GM19467 (cell line): ENCODE results near the gene CAPN15.
"Not testable (repeated sequence)": the region's sequence is repeated elsewhere in the genome, so short reads cannot be mapped to it uniquely, and the experiment has no call there.

Experiments used
- ATAC-seq: cut with Tn5 transposase; IDR thresholded peaks from one replicate; pipeline ENCODE4 v1.9.1; 2021; ENCODE audit warnings: mild to moderate bottlenecking, moderate library complexity; ENCODE audit not compliant: unreplicated experiment

CAPN15 gene

DNA sequence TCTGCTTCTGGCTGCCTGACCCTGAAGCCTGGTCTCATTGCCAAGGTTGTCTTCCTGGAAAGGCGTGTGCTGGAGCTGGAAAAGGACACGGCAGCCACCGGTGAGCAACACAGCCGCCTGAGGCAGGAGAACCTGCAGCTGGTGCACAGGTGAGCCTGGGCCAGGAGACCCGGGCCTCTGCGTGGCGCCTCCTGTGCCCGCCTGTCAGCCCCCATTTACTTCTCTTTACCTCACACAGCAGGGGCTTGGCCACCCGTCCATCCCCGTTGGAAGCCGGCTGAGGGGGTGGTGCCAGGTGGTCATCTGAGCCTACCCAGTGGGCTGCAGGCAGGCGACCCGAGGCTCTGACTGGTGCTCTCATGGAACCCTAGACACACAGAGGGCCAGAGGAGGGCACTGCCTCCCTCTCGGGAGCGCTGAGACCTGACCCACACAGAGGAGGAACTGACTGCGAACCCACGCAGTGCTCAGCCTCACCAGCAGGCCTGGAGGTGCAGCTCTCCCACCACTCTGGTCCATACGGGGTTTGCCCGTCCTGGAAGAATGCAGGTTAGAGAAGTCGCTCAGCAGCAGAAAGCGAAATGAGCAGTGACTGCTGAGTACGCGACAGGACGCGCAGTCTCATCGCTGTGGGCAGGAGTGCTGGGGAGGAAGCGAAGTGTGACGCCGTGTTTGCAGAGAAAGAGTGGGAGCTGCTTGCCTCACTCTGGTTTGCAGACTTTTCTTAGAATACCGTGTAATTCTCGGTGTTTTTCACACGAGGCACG lies 21.9 kb upstream of the CAPN15 start:
- ATAC-seq = no peak

DNA sequence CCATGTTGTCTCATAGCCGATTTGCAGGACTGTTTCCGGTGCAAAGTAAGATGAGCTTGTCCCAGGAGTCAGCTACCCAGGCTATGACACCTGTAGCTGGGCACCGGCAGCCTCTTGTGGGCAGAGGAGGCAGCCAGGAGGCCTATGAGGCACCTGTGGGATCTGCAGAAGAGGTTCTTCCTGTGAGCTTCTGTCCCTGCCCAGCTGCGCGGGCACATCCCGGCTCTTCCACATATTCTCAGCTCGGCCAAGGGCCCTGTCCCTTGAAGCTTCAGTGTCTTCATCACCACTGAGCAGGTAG lies 21.3 kb upstream of the CAPN15 start:
- no peak for ATAC-seq

DNA sequence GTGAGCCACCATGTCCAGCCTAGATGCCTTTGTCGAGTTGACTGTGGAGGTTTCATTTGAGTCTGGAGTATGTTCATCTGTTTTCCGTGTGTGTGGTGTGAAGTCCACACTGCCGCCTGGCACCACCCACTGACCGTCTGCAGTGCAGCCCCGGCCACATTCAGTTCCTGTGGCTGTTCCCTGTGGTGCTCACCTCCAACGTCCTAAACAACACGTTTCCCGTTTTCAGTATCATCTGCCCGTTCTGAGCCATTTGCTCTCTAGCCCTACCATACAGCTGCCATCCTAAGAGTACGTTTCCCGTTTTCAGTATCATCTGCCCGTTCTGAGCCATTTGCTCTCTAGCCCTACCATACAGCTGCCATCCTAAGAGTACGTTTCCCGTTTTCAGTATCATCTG lies 20.0 kb upstream of the CAPN15 start:
- not testable (repeated sequence) for ATAC-seq

DNA sequence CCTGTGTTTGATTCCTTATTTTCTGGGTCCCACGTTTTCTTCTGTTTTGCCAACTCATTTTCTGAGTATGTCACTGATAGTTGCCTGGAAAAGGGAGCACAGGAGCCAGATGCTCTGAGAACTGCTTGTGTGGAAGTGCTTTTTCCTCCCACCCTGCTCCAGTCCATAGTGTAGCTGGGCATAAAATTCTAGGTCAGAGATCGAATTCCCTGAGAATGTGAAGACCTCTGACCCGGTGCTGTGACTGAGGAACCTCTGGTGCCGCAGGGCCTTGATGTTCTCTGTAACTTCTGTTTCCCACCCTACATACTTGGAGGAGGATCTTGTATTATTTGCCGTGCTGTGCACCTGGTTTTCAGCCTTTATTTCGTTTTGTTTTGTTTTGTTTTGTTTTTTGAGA lies 19.5 kb upstream of the CAPN15 start:
- ATAC-seq = no peak

DNA sequence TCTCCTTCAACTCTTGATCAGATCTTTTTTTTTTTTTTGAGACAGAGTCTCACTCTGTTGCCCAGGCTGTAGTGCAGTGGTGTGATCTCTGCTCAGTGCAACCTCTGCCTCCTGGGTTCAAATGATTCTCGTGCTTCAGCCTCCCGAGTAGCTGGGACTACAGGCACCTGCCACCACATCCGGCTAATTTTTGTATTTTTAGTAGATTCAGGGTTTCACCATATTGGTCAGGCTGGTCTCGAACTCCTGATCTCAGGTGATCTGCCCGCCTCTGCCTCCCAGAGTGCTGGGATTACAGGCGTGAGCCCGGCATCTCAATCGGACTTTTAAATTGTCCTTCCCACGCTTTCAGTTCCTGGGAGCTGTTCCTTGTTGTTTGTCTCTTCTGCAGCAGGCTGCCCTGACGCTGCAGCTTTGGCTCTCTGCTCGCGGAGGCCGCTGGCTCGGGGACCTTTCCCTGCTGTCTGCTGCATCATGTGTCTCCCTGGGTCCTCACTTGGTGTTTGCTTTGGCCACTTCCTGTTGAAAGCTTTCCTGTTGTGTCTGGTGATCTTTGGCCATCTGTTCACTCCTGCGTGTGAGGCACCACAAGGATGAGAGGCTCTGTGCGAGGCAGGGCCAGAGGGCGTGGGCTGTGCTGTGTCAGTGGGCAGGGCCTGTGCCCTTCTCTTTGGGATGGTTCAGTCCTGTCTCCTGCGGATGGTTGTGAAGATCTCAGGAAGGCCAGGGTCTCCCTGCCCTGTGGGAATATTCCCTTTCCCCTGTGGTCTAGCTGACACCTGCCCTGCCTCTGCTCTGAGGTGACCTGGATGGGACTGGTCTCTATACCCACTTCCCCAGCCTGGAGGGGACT lies 18.4 kb upstream of the CAPN15 start:
- ATAC-seq = no peak

DNA sequence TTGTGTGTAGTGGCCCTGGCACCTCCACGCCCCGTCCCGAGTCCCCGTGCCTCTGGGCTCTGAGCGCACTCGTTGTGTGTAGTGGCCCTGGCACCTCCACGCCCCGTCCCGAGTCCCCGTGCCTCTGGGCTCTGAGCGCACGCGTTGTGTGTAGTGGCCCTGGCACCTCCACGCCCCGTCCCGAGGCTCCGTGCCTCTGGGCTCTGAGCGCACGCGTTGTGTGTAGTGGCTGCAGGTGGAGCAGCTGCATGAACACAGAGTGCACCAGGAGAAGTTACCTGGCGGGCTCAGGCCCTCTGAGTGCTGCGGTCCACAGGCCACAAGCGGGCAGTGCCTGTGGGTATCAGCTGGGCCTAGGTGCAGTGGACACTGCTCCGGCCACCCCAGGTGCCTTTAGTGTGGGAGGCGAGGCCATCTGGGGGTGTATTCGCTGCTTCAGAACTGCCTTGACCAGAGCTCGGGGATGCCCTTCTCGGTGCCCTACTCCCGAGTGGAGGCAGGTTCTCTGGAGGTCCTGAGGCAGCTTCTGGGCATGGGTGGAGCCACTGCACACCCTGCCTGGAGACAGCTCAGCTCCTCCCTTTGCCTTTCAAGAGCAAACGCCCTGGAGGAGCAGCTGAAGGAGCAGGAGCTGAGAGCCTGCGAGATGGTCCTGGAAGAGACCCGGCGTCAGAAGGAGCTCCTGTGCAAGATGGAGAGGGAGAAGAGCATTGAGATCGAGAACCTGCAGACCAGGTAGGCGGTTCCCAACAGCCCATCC lies 17.3 kb upstream of the CAPN15 start:
- ATAC-seq = no peak

DNA sequence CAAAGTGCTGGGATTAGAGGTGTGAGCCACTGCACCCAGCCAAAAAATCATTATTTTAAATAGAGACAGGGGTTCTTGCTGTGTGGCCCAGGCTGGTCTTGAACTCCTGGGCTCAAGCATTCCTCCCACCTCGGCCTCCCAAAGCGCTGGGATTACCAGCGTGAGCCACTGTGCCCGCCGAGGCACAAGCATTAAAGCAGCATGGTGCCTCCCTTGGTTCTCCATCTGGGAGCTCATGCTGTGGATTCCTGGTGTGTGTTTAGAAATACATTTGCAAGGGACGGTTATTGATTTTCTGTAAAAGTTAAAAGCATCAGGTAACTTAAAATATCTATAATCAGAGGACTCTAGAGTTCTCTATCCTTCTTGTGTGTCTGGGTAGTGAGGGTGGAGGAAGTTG lies 14.7 kb upstream of the CAPN15 start:
- ATAC-seq = no peak

DNA sequence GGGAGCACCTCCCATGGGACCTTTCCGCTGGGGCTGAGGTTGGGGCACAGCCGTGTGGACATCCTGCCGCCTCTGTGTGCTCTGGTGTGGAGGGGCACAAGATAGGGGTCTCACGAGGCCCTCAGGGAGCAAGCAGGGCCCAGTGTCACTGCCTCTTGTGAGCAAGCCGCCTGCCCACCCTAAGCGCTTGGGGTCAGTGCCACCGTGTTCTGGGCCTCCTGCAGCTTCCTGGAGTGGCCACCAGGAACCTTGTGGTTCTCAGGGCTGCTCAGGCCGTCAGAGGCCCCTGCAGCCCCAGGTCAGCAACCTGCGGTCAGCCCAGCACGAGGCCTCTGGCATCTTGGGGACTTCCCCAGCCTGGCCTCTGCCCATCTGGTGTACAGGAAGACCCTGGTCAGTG lies 13.6 kb upstream of the CAPN15 start:
- ATAC-seq = no peak

DNA sequence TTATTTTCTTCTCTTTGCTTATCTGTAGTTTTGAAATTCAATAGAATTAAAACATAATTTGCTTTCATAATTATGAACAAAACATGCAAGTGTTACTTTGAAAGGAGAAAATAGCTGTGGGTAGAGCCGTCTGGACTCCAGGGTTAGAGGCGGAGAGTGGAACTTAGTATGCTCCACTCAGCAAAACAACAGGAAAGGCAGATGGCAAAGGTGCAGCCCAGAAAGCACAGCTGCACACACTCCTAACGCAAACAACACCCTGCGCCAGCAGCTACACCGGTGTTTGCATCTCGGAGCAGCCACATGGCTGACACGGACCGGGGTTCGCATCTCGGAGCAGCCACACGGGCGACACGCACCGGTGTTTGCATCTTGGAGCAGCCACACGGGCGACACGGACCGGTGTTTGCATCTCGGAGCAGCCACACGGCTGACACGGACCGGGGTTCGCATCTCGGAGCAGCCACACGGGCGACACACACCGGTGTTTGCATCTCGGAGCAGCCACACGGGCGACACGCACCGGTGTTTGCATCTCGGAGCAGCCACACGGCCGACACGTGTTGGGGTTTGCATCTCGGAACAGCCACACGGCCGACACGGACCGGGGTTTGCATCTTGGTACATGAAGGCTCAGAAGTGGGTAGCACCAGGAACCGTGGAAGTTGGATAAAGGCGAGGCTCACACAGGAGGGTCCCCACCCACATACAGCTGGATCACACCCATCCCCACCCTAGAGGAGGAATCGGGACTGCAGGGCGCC lies 12.2 kb upstream of the CAPN15 start:
- no peak for ATAC-seq

DNA sequence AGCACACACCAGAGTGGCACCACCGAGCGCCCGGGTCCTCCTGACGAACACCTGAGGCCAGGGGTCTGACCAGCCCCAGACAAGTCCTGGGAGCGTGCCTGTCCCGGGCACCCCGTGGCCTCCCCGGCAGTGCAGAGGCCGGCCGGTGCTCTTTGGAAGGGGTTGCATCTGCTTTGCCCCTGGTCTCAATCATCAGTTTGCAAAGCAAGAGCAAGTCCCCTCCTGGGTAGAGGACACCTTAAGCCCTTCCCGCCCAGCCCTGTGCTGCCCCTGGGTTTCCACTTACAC lies 11.6 kb upstream of the CAPN15 start:
- no peak for ATAC-seq

DNA sequence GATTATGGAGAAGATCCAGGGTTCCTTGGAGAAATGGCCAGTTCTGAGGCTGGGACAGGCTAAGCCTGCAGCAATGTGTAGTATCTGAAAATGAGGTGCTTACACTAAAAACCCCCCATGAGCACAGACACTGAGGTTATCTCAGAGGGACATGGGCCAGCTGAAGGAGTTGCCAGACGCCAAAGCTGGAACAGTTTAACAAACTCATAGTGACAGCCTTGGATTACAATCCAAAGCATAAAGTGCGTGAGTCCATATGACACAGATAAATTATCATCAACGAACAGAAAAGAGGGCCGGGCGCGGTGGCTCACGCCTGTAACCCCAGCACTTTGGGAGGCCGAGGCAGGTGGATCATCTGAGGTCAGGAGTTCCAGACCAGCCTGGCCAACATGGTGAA lies 11.2 kb upstream of the CAPN15 start:
- ATAC-seq = no peak

DNA sequence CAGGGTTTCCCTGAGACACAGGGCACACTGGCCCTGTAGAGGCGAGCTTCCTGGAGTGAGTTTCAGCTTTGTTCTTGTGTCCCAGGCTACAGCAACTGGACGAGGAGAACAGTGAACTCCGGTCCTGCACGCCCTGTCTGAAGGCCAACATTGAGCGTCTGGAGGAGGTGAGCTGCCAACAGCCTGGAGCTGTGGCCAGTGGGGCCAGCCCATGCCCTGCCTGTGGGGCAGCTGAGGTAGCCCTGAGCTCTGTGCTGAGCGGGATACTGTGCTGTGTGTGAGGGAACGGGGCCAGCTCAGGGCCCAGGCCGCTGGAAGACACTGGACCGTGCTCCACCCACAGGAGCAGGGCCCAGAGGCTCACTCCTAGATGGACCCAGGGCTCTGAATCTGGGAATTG lies 8.7 kb upstream of the CAPN15 start:
- no peak for ATAC-seq

DNA sequence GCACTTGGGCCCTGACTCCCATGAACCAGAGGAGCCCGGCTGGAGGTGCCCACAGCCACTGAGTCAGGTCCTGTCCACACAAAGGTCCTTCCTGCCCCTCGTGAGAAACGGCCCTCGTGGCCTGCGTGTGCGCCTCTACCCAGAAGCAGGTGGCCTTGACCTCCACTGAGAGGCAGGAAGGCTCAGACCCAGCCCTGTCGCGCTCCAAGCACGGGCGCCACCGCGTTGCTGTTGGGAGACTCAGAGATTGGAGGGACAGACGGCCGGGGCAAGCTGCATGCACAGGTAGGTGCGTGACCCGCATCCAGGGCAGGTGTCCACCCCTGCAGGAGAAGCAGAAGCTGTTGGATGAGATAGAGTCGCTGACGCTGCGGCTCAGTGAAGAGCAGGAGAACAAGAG lies 8.1 kb upstream of the CAPN15 start:
- no peak for ATAC-seq

DNA sequence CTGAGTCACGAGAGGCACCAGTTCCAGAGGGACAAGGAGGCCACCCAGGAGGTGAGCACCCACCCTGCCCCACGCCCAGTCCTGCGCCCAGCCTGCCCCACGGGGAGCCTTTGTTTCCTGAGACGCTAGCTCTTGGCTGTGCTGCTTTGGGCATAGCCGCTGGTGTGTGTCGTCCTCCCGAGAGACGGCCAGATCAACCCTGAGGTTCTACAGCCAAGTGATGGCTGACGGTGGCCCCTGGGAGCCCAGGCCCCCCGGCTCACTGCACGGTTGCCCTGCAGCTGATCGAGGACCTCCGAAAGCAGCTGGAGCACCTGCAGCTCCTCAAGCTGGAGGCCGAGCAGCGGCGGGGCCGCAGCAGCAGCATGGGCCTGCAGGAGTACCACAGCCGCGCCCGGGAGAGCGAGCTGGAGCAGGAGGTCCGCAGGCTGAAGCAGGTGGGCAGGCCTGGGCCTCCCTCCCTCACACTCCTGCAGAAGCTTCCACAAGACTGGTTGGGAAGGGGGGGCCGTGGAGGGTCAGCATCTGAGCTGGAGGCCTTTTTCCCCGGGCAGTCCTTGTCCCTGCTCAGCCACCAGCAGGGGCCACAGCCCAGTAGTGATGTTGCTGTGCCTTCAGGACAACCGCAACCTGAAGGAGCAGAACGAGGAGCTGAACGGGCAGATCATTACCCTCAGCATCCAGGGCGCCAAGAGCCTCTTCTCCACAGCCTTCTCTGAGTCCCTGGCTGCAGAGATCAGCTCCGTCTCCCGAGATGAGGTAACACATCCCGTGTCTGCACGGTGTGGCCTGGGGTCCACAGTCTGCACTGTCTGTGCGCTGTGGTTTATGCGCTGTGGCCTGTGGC lies 7.4 kb upstream of the CAPN15 start:
- no peak for ATAC-seq

DNA sequence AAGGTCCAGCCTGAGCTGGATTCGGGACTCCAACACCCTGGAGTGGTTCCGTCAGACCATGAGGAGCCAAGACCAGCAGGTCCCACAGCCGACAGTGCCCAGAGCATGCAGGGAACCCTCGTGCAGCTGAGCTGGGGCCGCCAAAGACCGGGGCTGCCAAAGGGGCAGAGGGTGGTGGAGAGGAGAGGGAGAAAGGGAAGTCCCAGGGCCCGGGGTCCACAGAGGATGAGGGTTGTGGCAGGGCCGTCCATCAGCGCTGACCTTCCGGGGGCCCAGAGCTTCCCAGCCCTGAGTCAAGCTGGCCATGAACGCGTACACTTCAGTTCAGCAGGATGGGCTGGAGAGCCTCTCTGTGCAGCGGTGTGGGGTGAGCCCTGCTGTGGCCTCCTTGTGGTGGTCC lies 6.7 kb upstream of the CAPN15 start:
- no peak for ATAC-seq

DNA sequence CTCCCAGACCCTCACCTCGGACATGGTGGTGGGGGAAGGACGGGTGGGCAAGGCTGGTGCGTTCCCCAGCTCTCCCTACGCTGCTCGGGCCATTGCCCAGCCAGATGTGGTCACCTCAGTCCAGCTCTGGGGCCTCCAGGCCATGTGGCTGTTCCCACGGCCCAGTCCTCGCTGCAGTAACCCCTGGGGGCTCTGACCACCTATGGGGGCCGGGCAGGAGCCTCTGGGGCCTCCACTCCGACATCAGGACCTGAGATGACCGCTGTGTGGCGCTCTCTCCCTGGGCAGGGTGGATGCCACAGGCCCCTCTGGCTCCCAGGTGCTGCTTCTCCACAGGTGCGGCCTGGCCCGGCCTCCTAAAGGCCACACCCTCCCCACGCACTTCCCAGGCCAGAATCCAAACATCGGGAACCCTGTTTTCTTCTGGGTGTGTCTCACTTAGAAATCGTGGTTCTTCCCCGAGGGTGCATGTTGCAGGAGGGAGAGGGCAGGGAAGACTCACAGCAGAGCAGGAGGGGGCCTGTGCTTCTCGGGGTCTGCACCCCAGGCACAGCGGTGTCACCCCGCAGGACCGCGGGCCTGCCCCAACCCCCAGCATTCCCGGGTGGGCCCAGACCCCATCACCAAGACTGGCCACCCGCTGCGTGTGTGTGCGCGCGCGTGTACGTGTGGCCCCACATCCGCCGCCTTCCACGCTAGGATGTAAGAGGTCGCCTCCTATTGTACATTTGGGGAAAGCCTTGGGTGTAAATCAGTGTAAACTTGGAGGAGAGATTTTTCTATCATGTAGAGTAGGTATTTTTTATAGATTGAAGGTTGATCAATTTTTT lies 5.9 kb upstream of the CAPN15 start:
- no peak for ATAC-seq

DNA sequence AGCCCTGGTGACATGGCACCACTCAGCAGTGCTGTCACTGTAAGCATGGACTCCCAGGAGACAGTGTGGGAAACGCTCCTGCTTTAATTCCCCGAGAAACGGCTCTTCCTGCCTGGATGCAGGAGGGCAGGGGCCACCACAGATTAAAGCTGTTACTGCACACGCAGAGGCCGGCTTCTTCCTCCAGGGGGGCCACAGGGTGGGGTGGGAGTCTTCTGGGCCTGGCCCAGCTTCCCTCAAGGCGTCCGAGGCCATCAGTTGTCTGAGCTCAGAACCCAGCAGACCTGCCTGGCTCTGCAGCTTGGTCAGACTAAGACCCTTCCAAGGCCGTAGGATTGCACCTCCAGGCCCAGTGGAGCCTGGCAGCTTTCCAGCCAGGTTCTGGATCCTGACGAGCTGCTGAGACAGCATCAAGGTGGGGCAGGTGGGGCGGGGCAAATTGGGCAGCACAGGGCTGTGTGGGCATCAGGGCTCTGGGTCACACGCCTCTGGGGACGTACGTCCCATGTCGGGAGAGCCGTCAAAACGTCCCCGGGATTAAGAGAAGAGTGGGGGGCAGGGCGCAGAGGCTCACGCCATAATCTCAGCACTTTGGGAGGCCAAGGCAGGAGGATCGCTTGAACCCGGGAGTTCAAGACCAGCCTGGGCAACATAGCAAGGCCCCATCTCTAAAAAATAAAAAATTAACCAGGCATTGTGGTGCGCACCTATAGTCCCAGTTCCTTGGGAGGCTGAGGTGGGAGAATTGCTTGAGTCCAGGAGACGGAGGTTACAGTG lies 5.0 kb upstream of the CAPN15 start:
- ATAC-seq = no peak

DNA sequence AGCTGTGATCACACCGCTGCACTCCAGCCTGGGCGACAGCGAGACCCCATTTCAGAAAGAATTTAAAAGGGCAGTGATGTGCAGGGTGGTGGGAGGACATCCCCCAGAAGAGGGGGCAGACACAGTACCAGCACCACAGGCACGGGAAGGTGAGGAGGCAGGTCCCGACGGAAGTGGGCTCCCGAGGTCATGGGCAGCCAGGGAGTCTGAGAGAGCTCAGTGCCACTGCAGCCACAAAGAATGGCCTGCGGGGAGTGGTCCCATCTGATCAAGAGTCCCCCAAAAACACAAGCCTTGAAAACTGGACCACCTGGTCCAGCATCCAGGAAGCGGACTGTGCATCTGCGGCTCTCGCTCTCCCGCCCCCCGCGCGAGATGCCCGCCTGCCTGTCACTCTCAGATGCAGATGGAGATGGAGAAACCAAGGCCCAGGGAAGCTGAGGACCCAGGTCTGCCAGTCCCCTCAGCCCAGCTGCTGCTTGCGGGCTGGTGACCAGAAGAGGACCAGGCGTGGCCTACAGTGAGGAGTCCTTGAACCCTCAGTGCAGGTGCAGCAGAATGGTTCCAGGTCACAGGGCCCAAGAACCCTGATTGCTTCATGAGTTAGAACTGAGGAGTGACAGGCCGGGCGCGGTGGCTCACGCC lies 4.3 kb upstream of the CAPN15 start:
- ATAC-seq = no peak
